K562 (cell line): ENCODE results near the gene CPLX3. TPM values are rescaled to one million over a fixed set of nuclear protein-coding genes. Genes with fewer than 3 reads are reported as not detected.

Experiments
- CBFA2T3 ChIP-seq: fragments of 450-650 bp; IDR thresholded peaks from 2 replicates; pipeline ENCODE4 v1.6.1; 2017
- ETV1 ChIP-seq: fragments of 450-650 bp; conservative IDR thresholded peaks from 2 replicates; pipeline ENCODE4 v1.6.1; 2016; ENCODE audit warnings: missing genetic modification characterization, control low read depth, low read depth, missing compliant biosample characterization
- GABPB1 ChIP-seq: sonication (generic); formaldehyde crosslinking; IDR thresholded peaks from 2 replicates; pipeline ENCODE4 v1.8.0; 2022; ENCODE audit warnings: mild to moderate bottlenecking, missing genetic modification reagents
- RBM14 ChIP-seq: fragments of 200-400 bp; formaldehyde crosslinking; IDR thresholded peaks from 2 replicates; pipeline ENCODE4 v1.6.1; 2018; ENCODE audit warnings: low read depth, mild to moderate bottlenecking, low read length, moderate library complexity, borderline replicate concordance; ENCODE audit not compliant: insufficient read depth
- SMC3 ChIP-seq: conservative IDR thresholded peaks from 2 replicates; pipeline ENCODE4 v1.6.1; 2011; ENCODE audit warnings: low read depth, low read length, improper control_type of control experiment; ENCODE audit not compliant: insufficient read depth
- SREBF2 ChIP-seq: sonication (generic); formaldehyde crosslinking; IDR thresholded peaks from 2 replicates; pipeline ENCODE4 v1.4.0; 2020; ENCODE audit warnings: mild to moderate bottlenecking, missing genetic modification reagents
- TAF1 ChIP-seq: IDR thresholded peaks from 2 replicates; pipeline ENCODE4 v1.6.1; 2011; ENCODE audit warnings: mild to moderate bottlenecking, low read length, moderate library complexity; ENCODE audit not compliant: insufficient read depth, control insufficient read depth, severe bottlenecking; ENCODE audit errors: extremely low read depth
- YY1 ChIP-seq, 3 experiments: IDR thresholded peaks; 2 replicates each; pipeline ENCODE4 v1.6.1; 2011; ENCODE audit warnings: low read length in 2 of 3, mild to moderate bottlenecking in 2 of 3, moderate library complexity in 2 of 3, borderline replicate concordance in 1 of 3, control low read depth in 1 of 3, low read depth in 1 of 3; ENCODE audit not compliant: insufficient read depth in 3 of 3, insufficient replicate concordance in 2 of 3, control insufficient read depth in 1 of 3, insufficient read length in 1 of 3; ENCODE audit errors: extremely low read depth in 1 of 3
- ZBTB2 ChIP-seq: fragments of 450-650 bp; IDR thresholded peaks from 2 replicates; pipeline ENCODE4 v1.6.1; 2016; ENCODE audit warnings: antibody characterized with exemption
- ZKSCAN1 ChIP-seq: fragments of 150-350 bp; IDR thresholded peaks from 2 replicates; pipeline ENCODE4 v1.6.1; 2016; ENCODE audit warnings: low read depth, low read length
- ZNF639 ChIP-seq, 2 experiments: fragments of 200-800 bp in 1 of 2; sonication (Bioruptor generic) in 1 of 2; sonication (generic) in 1 of 2; formaldehyde crosslinking in 1 of 2; IDR thresholded peaks in 1 of 2; conservative IDR thresholded peaks in 1 of 2; 2 replicates each; pipeline versions ENCODE4 v1.5.0 to v1.6.1; 2016 to 2020; ENCODE audit warnings: missing compliant biosample characterization in 1 of 2, missing genetic modification characterization in 1 of 2, missing genetic modification reagents in 1 of 2
- ZNF766 ChIP-seq: fragments of 200-800 bp; sonication (Bioruptor generic); conservative IDR thresholded peaks from 2 replicates; pipeline ENCODE4 v1.6.1; 2016; ENCODE audit warnings: missing genetic modification characterization, missing compliant biosample characterization
- polyA plus RNA-seq, 8 experiments: library from polyadenylated mRNA; depleted of rRNA in 4 of 8; stranded (reverse) in 5 of 8; unstranded in 3 of 8; fragments of >200 nt; fragmentation: Nextera tagmentation in 2 of 8; fragmentation: Illumina TruSeq in 1 of 8; extraction: Ambion mirVana in 2 of 8; extraction: Trizol in 1 of 8; gene quantifications; 2 replicates each; pipeline versions ENCODE4 v1.2.1 to v1.2.3, GENCODE V29; 2011 to 2014; ENCODE audit warnings: inconsistent platforms in 1 of 8, missing spikeins in 1 of 8
- total RNA-seq, 7 experiments: library from RNA; depleted of rRNA in 6 of 7; stranded (reverse); fragments of >200 nt in 6 of 7; fragmentation: Illumina TruSeq in 2 of 7; extraction: Trizol in 2 of 7; gene quantifications; 2 replicates each; pipeline versions ENCODE4 v1.2.1 to v1.2.3, GENCODE V29; 2011 to 2021; ENCODE audit warnings: low replicate concordance in 1 of 7

Gene CPLX3
- total and polyA plus RNA-seq, 9 of the 15 experiments (the other 6 are each of a cell fraction or from before 2014, with no cell fraction given): not detected

- TF ChIP-seq ZBTB2: no peak
- TF ChIP-seq TAF1: no peak
- TF ChIP-seq ZNF766 (CRISPR knock-in tag): no peak
- TF ChIP-seq CBFA2T3: 0 out of 2 replicates have a peak, but pooled peaks have one; percentile 11
- TF ChIP-seq ZKSCAN1: no peak
- TF ChIP-seq YY1 (IDR thresholded peaks at IDR 0.05; ENCODE audit: borderline replicate concordance in 1 of 3, control insufficient read depth in 1 of 3, extremely low read depth in 1 of 3, insufficient read depth in 3 of 3, insufficient read length in 1 of 3, insufficient replicate concordance in 2 of 3, low read depth in 1 of 3, low read length in 2 of 3): no peak
- no peak for TF ChIP-seq RBM14
- no peak for TF ChIP-seq ZNF639 (CRISPR knock-in tag; conservative IDR thresholded peaks at IDR 0.05 in 1 of 2, IDR thresholded peaks at IDR 0.05 in 1 of 2)
- no peak for TF ChIP-seq SMC3
- TF ChIP-seq ETV1 (tag): no peak
- 0 out of 2 replicates have a peak, but pooled peaks have one; percentile 37 for TF ChIP-seq GABPB1 (CRISPR knock-in tag)
- TF ChIP-seq SREBF2: no peak
Observed at GRCh38 chr15:74787251-74788041, 39.0 kb upstream of the CPLX3 start (continued).
